KOPT-K1 (cell line): Measurements from ENCODE around the gene LAMA5.

ENCODE experiments used
- H3K27ac ChIP-seq: fragments of 200-600 bp; sonication (generic); 2 replicates; pipeline ENCODE4 v1.5.1; 2016; ENCODE audit warnings: antibody characterized with exemption, mild to moderate bottlenecking, low read depth, low read length; ENCODE audit not compliant: poor library complexity, severe bottlenecking
- H3K36me3 ChIP-seq: fragments of 200-600 bp; sonication (generic); 2 replicates; pipeline ENCODE4 v1.5.1; 2017; ENCODE audit warnings: antibody characterized with exemption, mild to moderate bottlenecking, low read length, moderate library complexity; ENCODE audit not compliant: insufficient read depth
- H3K9me3 ChIP-seq: fragments of 200-600 bp; sonication (generic); 2 replicates; pipeline ENCODE4 v1.5.1; 2017; ENCODE audit warnings: antibody characterized with exemption, low read length, mild to moderate bottlenecking; ENCODE audit not compliant: insufficient read depth, poor library complexity, severe bottlenecking

The LAMA5 gene

DNA sequence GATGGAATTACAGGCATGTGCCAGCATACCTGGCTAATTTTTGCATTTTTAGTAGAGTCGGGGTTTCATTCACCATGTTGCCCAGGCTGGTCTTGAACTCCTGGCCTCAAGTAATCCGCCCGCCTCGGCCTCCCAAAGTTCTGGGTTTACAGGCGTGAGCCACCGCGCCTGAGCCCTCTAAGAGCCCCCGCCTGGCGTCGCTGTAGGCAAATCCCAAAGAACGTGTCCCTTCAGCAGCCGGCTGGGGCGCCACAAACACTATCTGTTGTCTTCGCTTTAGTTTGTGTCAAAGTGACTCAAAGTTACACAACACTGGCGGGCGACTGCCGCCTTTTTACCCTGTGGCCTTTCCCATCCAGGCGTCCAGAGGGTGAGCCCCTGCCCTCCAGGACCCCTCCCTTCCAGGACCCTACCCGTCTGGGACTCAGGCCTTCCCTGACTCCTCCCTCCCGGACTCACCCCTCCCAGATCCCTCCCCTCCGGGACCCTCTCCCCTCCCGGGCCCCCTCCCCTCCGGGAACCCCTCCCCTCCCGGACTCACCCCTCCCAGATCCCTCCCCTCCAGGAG lies 65.3 kb downstream of the LAMA5 start:
- Histone ChIP-seq H3K27ac (peak overlapping the region; percentile 73), H3K9me3 (no peaks in the 10 kb centered on the region), H3K36me3 (peaks cover 28% of the 10 kb centered on the region)

DNA sequence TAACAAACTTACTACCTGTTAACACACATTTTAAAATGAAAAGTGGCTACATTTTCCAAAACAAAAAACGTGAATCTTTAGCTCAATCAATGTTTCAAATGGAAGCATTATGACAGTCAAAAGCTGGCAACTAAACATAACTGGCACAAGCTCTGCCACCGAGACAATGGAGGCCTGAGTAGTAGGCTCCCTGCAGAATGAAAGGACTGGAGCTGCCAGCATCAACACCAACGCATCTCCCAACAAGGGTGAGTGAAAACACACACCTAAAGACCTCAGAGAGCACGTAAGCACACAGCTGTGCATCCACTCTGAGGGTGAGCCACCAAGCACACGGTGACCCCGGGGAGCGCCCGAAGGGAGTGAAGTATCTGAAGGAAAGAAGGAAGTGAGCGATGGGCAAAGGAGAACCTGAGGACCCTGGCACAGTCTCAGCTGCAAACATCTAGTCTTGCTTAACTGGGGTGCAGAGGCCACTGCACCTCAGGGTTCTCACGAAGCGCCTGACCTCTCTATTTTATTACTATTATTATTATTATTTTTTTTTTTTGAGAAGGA lies 65.9 kb downstream of the LAMA5 start:
- H3K27ac ChIP-seq, result no peak overlapping the region
- H3K36me3 ChIP-seq, result peaks cover 22% of the 10 kb centered on the region
- no peaks in the 10 kb centered on the region for H3K9me3 ChIP-seq

DNA sequence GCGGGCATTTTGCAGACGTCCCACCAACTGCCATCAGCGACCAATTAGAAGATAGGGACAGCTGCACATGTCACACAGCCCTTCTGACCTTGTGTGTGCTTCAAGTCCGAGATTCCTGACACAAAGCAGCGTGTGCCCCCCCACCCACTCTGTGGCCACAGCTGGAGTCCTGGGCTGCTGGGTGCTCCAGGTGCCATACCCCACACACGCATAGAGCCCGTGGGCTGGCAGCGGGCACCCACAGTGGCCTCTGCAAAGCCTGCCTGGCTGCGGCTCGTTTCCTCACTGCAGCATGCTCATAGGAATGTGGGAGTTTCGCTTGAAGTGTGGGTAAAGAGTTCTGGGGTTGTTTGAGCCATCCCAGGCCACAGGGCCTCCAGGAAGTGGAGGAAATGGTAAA lies 66.8 kb downstream of the LAMA5 start:
- Histone ChIP-seq H3K27ac (no peak overlapping the region), H3K36me3 (peaks cover 22% of the 10 kb centered on the region), H3K9me3 (no peaks in the 10 kb centered on the region)

DNA sequence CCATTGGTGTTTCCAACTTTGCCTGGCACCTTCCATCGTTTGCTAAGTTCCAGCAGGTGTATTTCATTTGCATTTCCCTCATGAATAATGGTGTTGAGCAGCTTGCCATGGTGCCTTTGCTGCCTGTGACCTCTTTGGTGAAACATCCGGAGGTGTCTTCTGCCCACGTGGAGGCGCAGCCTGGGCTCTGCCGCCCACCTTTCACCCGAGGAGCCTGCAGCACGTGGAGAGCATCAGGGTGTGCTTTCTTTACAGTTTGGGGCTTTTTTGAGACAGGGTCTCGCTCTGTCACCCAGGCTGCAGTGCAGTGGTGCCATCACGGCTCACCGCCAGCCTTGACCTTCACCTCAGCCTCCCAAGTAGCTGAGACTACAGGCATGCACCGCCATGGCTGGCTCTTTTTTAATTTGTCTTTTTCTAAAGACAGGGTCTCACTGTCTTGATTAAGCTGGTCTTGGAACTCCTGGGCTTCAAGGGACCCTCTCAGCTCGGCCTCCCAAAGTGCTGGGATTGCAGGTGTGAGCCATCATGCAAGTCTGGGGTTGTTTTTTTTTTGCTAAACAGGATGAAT lies 67.4 kb downstream of the LAMA5 start:
- Histone ChIP-seq H3K9me3 (no peaks in the 10 kb centered on the region), H3K36me3 (peaks cover 20% of the 10 kb centered on the region), H3K27ac (no peak overlapping the region)

DNA sequence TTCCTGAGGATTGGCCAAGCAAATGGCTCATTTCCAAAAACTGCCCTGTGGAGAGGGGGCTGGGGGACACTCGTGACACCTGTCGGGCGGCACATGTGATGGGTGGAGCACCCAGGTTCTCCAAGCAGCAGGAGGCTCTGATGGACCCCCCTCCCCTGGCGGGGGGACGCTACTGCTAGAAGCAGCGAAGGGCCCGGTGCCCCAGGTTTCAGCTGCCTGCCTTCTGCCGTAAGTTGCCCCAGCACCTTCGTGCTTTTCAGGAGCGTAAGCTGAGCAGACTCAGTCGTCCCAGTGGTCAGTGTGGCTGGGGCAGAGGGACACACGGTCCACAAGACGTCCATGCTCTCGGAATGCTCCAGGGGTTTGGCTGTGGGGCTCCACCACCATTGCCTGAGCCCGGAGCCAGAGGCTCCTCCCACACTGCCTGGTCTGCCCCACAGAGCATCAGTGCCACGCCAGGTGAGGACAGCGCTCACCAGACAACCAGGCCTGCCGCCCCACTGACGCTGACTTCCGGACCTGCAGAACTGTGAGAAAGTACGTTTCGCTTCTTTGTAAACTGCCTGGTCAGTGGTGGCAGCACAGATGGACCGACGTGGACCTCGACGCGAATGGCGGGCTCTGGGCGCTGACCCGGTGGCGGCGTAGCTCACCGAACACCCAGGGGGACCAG lies 68.4 kb downstream of the LAMA5 start:
- H3K9me3 ChIP-seq, result no peaks in the 10 kb centered on the region
- H3K27ac ChIP-seq, result no peak overlapping the region
- H3K36me3 ChIP-seq, result peaks cover 18% of the 10 kb centered on the region; the same call in 1 of the 2 replicates

DNA sequence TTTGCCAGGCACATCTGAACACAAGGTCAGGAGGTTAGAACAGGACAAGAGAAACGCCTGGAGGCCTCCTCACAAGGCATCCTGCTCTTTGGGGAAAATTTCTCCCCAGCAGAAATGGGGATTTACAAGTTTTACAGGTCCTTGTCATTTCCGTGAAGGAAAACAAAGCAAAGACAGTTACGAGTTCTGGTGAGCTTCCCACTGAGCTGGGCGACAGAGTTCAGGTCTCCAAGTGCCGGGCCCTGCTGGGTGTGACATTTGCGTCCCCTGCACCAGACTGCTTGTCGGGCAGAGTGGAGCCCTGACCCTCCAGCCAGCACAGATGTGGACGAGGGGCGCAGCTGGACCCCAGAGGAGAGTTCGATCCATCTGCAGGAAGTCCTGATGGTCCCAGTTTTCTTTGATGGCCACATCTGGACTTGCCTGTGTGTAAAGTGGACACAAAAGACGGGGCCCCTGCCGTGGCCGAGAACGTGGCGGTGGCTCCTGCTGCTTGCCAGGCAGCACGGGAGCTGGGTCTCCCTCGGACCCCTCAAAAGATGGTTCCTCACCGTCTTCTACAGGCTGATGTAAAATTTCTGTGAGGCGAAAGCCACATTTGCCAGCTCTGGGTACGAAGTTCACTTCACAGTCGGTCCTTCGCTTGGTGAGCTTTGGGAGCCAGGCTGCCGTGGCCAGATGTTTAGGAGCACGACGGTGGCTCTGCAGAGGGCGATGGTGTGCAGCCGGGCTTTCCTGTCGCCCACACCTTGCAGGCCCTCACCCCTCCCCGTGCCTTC lies 69.5 kb downstream of the LAMA5 start:
- Histone ChIP-seq H3K36me3 (peaks cover 20% of the 10 kb centered on the region; the same call in 1 of the 2 replicates), H3K9me3 (no peaks in the 10 kb centered on the region), H3K27ac (no peak overlapping the region)

DNA sequence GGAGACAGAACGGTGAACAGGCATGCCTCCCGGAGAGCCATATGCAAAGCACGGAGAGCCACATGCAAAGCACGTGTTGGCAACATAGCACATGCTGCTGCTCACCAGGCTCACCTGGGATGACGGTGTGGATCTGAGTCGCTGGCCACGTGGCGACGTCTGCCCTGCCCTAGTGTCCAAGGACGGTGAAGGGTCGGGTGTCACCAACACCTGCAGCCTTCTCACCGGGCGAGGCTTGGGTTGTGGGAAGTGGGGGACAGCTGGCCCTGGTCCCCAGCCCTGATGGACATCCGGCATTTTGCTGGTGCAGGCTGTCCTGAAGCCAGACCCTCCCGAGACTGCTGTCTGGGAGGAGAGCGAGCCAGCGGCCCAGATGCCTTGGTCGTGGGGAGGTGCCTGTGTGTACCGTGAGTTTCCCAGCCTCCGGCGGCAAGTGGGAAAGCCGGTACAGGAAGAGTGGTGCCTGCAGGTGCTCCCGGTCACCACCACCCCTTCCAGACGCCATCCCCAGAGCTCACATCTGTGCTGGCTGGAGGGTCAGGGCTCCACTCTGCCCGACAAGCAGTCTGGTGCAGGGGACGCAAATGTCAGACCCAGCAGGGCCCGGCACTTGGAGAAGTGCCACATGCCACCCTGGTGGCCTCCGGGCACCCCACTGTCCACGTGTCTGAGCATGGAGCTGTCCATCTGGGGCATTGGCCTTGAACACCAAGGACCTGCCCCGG lies 70.2 kb downstream of the LAMA5 start:
- peaks cover 25% of the 10 kb centered on the region; the same call in 1 of the 2 replicates for H3K36me3 ChIP-seq
- no peak overlapping the region for H3K27ac ChIP-seq
- H3K9me3 ChIP-seq, result no peaks in the 10 kb centered on the region

DNA sequence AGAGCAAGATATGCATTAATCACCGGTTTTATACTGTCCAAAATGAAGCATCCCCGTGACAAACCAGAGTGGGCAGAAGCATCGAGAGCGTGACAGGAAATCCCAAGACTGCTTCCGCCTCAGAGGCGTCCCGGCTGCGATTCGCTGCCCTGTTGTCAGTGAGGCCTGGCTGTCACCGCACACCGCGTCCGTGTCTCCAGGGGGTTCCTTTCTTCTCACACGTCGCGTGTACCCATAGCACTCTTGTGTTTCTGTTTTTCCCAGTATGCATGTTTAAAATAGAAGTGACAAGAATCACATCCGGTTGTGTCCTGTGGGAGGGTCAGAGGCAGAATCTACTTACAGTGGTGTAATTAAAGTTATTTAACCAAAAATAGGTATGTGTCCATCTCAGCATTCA lies 72.6 kb downstream of the LAMA5 start:
- peaks cover 30% of the 10 kb centered on the region; the same call in 1 of the 2 replicates for H3K36me3 ChIP-seq
- H3K27ac ChIP-seq, result no peak overlapping the region

DNA sequence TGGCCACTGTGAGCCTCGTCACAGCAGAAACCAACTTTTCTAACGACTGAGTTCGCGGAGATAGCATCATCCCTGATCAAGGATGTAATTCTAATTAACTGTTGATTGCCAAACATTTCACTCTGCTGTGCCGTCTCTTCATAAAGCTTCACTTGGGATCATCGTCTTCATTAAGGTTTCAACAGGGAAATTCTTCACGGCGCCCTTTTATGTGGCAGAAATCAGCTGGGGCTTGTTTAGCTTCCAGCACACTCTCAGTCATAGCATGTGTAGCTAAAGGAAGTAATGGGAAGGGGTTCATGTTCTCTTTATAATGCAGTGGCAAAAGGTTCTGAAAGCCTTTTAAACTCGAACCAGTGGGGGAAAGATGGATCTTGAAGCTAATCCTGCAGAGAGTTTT lies 73.2 kb downstream of the LAMA5 start:
- H3K9me3 ChIP-seq, result no peaks in the 10 kb centered on the region
- peaks cover 30% of the 10 kb centered on the region; the same call in 1 of the 2 replicates for H3K36me3 ChIP-seq
- no peak overlapping the region for H3K27ac ChIP-seq

More for the DNA sequence above, 72.6 kb downstream of the LAMA5 start:
- H3K9me3 ChIP-seq, result no peaks in the 10 kb centered on the region

DNA sequence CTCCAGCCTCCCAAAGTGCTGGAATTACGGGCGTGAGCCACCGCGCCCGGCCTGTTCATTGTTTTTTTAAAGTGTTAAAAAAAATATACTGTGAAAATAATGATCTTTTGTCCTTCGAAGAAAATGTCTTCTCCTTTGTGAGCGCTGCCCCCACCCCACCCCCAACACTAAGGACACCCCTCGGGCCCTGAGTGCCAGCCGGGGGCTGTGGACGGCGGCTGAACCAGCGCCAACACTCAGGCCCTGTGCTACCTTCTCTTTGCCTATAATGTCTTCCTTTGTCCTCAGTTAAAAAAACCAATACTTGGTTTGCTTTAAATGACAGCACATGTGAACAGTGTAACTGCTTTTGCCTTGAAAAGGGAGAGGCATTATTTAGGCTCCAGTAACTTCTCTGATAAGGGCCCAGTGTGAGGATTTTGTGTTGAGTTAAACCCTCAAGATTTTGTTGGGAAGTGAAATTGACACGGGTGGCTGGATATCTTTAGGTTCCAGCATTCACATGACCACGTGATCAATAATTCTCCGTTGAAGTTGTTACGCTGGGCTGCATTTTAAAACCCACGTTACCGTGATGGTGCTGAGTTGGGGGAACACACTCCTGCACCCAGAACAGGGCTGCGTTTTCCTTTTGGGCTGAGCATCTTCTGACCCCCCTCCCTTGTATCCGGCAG lies 73.9 kb downstream of the LAMA5 start:
- no peaks in the 10 kb centered on the region for H3K9me3 ChIP-seq
- H3K27ac ChIP-seq, result no peak overlapping the region
- peaks cover 30% of the 10 kb centered on the region; the same call in 1 of the 2 replicates for H3K36me3 ChIP-seq

DNA sequence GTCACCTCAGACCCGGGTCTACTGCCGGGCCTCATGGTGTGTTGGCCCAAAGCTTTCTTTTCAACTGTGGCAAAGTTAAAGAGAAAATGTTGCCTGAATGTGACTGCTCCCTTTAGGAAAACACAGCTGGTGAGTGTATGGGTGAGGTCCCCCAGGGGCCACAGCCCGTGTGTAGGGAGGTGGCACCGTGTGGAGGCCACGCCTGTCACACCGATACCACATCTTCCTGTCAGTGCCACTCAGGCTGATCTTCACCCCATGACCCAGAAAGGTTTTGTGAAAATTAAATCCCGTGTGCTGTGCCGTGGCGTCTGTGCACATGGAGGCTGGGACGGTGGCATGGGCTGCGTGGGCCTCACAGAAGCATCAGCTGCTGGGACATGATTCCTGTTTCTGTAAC lies 75.0 kb downstream of the LAMA5 start:
- Histone ChIP-seq H3K9me3 (no peaks in the 10 kb centered on the region), H3K36me3 (peaks cover 30% of the 10 kb centered on the region; the same call in 1 of the 2 replicates), H3K27ac (no peak overlapping the region)

DNA sequence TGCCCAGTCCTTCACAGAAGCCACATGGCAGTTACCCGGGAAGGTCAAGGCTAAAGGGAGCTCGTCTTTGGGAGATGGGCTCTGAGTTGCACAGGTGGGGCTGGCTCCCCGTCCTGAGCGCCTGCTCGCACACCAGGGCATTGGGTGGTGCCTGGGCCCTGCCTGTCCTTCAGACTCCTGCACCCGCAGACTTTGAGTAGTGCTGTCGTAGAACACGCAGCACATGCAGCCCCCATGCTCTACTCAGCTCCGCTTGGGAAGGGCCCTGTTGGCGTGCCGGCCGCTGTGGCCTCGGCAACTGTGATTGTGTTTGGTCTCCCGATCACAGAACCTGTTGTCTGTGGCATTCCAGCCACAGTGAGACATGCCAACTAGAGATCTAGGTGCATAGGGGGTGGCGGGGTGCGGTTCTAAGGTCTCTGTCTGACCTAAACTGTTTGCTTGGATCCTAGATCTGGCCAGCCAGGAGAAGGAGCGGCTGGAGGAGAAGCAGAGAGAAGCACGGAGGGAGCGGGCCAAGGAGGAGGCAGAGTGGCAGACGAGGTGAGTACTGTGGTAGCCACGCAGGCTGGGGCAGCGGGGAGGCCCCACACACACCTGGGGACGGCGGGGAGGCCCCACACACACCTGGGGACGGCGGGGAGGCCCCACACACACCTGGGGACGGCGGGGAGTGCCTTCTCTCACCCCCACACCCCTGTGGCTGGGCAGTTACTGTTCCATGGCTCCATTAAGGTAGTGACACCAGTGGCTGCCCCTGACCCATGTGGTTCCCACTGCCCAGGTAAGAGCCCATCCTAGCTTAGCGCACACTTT lies 75.7 kb downstream of the LAMA5 start:
- H3K36me3 ChIP-seq, result peaks cover 35% of the 10 kb centered on the region; the same call in 1 of the 2 replicates
- H3K9me3 ChIP-seq, result no peaks in the 10 kb centered on the region
- H3K27ac ChIP-seq, result no peak overlapping the region

DNA sequence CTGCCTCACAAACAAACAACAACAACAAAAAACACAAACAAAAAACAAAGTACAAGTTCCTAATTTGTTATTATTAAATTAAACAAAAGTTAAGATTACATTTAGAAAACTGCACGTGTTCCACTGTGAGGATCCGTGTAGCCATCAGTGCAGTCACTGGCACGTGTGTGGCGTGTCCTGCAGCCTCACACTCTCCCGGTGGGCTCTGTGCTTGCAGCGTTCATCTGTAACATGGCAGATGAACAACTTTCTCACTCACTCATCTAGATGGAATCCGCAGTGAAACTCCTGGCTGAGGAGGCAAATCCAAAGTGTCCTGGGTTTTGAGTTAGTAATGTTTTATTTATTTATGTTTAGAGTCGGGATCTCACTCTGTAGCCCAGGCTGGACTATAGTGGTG lies 77.2 kb downstream of the LAMA5 start:
- no peaks in the 10 kb centered on the region for H3K9me3 ChIP-seq
- peaks cover 31% of the 10 kb centered on the region; the same call in 1 of the 2 replicates for H3K36me3 ChIP-seq
- no peak overlapping the region for H3K27ac ChIP-seq
